NB4 (cell line): ENCODE results near the gene PTGER1.

ENCODE experiments used
- TF ChIP-seq, protein P1 (sequence below): IDR thresholded peaks from one replicate; pipeline ENCODE4 v1.5.1; 2012; ENCODE audit warnings: low read depth, low read length
- TF ChIP-seq, protein P2 (sequence below): IDR thresholded peaks from 2 replicates; pipeline ENCODE4 v1.6.1; 2011; ENCODE audit warnings: low read depth, low read length

DNA sequence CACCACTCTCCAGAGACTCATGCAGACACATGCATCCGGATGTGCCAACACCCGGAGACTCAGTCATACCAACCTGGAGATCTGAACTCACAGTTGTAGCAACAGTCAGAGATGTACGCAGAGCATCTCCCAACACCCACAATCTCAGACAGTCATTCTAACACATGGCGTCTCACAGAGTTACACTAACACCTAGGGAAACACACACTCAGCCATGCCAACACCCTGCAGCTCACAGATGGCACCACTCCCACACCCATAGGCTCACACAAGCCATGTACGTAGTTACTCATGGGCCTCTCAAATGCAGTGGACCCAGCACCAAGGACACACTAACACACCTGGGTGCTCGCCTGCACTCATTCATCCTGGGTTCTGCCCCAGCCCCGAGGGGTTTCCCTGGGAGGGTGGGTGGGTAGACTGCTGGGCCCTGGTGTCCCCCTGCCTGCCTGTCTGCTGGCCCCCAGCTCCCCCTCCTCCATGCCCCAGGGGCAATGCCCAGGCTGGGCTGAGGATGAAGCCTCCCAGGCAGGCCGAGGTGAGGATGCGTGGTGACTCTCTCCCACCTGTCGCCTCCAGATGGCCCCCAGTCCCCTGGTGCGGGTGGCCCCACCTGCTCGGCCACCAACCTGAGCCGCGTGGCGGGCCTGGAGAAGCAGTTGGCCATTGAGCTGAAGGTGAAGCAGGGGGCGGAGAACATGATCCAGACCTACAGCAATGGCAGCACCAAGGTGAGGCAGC is 32.1 kb downstream of the PTGER1 start:
- TF ChIP-seq, protein P1, sequence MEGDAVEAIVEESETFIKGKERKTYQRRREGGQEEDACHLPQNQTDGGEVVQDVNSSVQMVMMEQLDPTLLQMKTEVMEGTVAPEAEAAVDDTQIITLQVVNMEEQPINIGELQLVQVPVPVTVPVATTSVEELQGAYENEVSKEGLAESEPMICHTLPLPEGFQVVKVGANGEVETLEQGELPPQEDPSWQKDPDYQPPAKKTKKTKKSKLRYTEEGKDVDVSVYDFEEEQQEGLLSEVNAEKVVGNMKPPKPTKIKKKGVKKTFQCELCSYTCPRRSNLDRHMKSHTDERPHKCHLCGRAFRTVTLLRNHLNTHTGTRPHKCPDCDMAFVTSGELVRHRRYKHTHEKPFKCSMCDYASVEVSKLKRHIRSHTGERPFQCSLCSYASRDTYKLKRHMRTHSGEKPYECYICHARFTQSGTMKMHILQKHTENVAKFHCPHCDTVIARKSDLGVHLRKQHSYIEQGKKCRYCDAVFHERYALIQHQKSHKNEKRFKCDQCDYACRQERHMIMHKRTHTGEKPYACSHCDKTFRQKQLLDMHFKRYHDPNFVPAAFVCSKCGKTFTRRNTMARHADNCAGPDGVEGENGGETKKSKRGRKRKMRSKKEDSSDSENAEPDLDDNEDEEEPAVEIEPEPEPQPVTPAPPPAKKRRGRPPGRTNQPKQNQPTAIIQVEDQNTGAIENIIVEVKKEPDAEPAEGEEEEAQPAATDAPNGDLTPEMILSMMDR = no peak
- TF ChIP-seq, protein P2, sequence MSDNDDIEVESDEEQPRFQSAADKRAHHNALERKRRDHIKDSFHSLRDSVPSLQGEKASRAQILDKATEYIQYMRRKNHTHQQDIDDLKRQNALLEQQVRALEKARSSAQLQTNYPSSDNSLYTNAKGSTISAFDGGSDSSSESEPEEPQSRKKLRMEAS = no peak
